ENCODE measurements around the gene KEAP1.

DNA sequence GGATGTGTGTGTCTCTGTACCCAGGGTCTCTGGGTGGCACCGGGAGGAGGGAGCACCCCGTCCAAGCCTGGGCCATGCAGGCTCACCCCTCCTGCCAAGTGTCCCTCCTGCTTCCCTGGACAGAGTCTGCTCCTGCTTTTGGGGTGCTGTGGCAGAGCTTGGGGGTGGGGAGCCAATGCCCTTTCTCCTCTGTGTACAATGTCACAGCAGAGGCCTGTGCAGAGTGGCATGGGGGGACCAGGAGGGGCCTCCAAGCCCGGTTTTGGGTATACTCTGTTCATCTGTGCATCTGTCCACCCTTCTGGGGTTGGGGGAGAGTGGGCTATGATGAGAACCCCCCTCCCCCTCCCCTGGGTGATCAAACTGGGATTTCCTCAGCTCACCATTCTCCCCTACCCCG lies 49.3 kb downstream of the KEAP1 start:
- TF ChIP-seq RFX5 (IDR thresholded peaks at IDR 0.05; ENCODE audit: borderline replicate concordance, low read depth, low read length) (no peak), CEBPB (IDR thresholded peaks at IDR 0.05; ENCODE audit: low read depth, low read length) (no peak), NRF1 (IDR thresholded peaks at IDR 0.05; ENCODE audit: low read depth, low read length) (no peak), POLR2AphosphoS5 (IDR thresholded peaks at IDR 0.05; ENCODE audit: low read depth, low read length) (no peak), POU5F1 (IDR thresholded peaks at IDR 0.05; ENCODE audit: low read depth, low read length) (no peak)
- TF ChIP-seq, protein P1, sequence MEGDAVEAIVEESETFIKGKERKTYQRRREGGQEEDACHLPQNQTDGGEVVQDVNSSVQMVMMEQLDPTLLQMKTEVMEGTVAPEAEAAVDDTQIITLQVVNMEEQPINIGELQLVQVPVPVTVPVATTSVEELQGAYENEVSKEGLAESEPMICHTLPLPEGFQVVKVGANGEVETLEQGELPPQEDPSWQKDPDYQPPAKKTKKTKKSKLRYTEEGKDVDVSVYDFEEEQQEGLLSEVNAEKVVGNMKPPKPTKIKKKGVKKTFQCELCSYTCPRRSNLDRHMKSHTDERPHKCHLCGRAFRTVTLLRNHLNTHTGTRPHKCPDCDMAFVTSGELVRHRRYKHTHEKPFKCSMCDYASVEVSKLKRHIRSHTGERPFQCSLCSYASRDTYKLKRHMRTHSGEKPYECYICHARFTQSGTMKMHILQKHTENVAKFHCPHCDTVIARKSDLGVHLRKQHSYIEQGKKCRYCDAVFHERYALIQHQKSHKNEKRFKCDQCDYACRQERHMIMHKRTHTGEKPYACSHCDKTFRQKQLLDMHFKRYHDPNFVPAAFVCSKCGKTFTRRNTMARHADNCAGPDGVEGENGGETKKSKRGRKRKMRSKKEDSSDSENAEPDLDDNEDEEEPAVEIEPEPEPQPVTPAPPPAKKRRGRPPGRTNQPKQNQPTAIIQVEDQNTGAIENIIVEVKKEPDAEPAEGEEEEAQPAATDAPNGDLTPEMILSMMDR (IDR thresholded peaks at IDR 0.05; ENCODE audit: control extremely low read depth in 1 of 3, insufficient read depth in 1 of 3, low read depth in 1 of 3, low read length in 3 of 3) = no peak

Measured in H1 (cell line).